SKM-1 treated with dmso at 0.1 percent for 144 hours (cell line): Measurements from ENCODE around the gene MMAA.

Experiments used
- DNase-seq: peaks from one replicate; lab custom pipeline; 2025; ENCODE audit not compliant: unreplicated experiment; lab: John Stamatoyannopoulos, UW

The MMAA gene

GRCh38 chr4:145703850-145704497, 84.8 kb downstream of the MMAA start:
- DNase-seq: no peak

GRCh38 chr4:145709336-145709735, 90.2 kb downstream of the MMAA start:
- DNase-seq: no peak
